C4-2B (cell line): ENCODE data around the gene KRT20.

Experiments used
- ZFX ChIP-seq: fragments of 450-650 bp; IDR thresholded peaks from 2 replicates; pipeline ENCODE4 v1.6.1; 2017
- TF ChIP-seq, protein P1 (sequence below): fragments of 450-650 bp; conservative IDR thresholded peaks from 2 replicates; pipeline ENCODE4 v1.5.1; 2017; ENCODE audit warnings: mild to moderate bottlenecking

- TF ChIP-seq, protein P1, sequence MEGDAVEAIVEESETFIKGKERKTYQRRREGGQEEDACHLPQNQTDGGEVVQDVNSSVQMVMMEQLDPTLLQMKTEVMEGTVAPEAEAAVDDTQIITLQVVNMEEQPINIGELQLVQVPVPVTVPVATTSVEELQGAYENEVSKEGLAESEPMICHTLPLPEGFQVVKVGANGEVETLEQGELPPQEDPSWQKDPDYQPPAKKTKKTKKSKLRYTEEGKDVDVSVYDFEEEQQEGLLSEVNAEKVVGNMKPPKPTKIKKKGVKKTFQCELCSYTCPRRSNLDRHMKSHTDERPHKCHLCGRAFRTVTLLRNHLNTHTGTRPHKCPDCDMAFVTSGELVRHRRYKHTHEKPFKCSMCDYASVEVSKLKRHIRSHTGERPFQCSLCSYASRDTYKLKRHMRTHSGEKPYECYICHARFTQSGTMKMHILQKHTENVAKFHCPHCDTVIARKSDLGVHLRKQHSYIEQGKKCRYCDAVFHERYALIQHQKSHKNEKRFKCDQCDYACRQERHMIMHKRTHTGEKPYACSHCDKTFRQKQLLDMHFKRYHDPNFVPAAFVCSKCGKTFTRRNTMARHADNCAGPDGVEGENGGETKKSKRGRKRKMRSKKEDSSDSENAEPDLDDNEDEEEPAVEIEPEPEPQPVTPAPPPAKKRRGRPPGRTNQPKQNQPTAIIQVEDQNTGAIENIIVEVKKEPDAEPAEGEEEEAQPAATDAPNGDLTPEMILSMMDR: no peak
- no peak for TF ChIP-seq ZFX
Observed at GRCh38 chr17:40832840-40833239, 52.2 kb downstream of the KRT20 start.
